ENCODE measurements around the gene DDAH2. TPM values are rescaled to one million over a fixed set of nuclear protein-coding genes. Genes with fewer than 3 reads are reported as not detected.

Gene DDAH2
- total and polyA plus RNA-seq, 5 donors from 2014 or later = 13.6 to 19.8 (median 16.7) TPM

- peak overlapping the region; percentile 93 for H3K4me3 ChIP-seq (ENCODE audit: low read depth, low read length)
- H3K27me3 ChIP-seq (ENCODE audit: control insufficient read depth, insufficient read depth, low read length) = no peaks in the 10 kb centered on the region
- Mint-ChIP-seq H3K4me1 (peaks cover 14 to 85% (median 49%) of the 10 kb centered on the region in 4 donors), H3K4me3 (peak overlapping the region; percentile 97 to 99 (median 98)), H3K27ac (peak overlapping the region; percentile 89 to 95 (median 94)), H3K27me3 (no peaks in the 10 kb centered on the region), H3K9me3 (no peaks in the 10 kb centered on the region), H3K36me3 (peaks cover 18% of the 10 kb centered on the region)
- peak overlapping the region; percentile 91 for H3K27ac ChIP-seq (ENCODE audit: insufficient read depth, low read length, poor library complexity, severe bottlenecking)
- peaks cover 35% of the 10 kb centered on the region for H3K36me3 ChIP-seq (ENCODE audit: control insufficient read depth, insufficient read depth, low read length)
- no peak for ATAC-seq (ENCODE audit: low read depth in 2 of 2)
- H3K4me1 ChIP-seq (ENCODE audit: control insufficient read depth, insufficient read depth, low read length, poor library complexity, severe bottlenecking) = peaks cover 64% of the 10 kb centered on the region
- H3K9me3 ChIP-seq (ENCODE audit: control insufficient read depth in 2 of 2, low read length in 2 of 2) = no peaks in the 10 kb centered on the region
- DNase-seq = no peak
These were observed 5.2 kb upstream of the DDAH2 start for GRCh38 chr6:31734247-31734820.

GRCh38 chr6:31733734-31734133 is 4.6 kb upstream of the DDAH2 start:
- Mint-ChIP-seq H3K27me3 (no peaks in the 10 kb centered on the region), H3K27ac (peak overlapping the region; percentile 66 to 89 (median 74)), H3K36me3 (peaks cover 18% of the 10 kb centered on the region), H3K9me3 (no peaks in the 10 kb centered on the region), H3K4me1 (peaks cover 12 to 83% (median 46%) of the 10 kb centered on the region in 4 donors), H3K4me3 (peak overlapping the region; percentile 97 to 99 (median 98))
- H3K9me3 ChIP-seq (ENCODE audit: control insufficient read depth in 2 of 2, low read length in 2 of 2) = no peaks in the 10 kb centered on the region
- H3K4me3 ChIP-seq (ENCODE audit: low read depth, low read length) = peak overlapping the region; percentile 93
- no peaks in the 10 kb centered on the region for H3K27me3 ChIP-seq (ENCODE audit: control insufficient read depth, insufficient read depth, low read length)
- peak overlapping the region; percentile 91 for H3K27ac ChIP-seq (ENCODE audit: insufficient read depth, low read length, poor library complexity, severe bottlenecking)
- peaks cover 64% of the 10 kb centered on the region for H3K4me1 ChIP-seq (ENCODE audit: control insufficient read depth, insufficient read depth, low read length, poor library complexity, severe bottlenecking)
- no peak for DNase-seq
- no peak for ATAC-seq (ENCODE audit: low read depth in 2 of 2)
- H3K36me3 ChIP-seq (ENCODE audit: control insufficient read depth, insufficient read depth, low read length) = peaks cover 35% of the 10 kb centered on the region

GRCh38 chr6:31732029-31732428 is 2.9 kb upstream of the DDAH2 start:
- DNase-seq (no peak), ATAC-seq (ENCODE audit: low read depth in 2 of 2) (no peak)
- Mint-ChIP-seq H3K36me3 (peaks cover 18% of the 10 kb centered on the region), H3K4me1 (peaks cover 0 to 78% (median 30%) of the 10 kb centered on the region in 4 donors), H3K27ac (peak overlapping the region in 2 of 3 donors; percentile 17 to 31), H3K27me3 (no peaks in the 10 kb centered on the region), H3K9me3 (no peaks in the 10 kb centered on the region), H3K4me3 (peak overlapping the region; percentile 7 to 88 (median 52))
- H3K27me3 ChIP-seq (ENCODE audit: control insufficient read depth, insufficient read depth, low read length) = no peaks in the 10 kb centered on the region
- peaks cover 53% of the 10 kb centered on the region for H3K4me1 ChIP-seq (ENCODE audit: control insufficient read depth, insufficient read depth, low read length, poor library complexity, severe bottlenecking)
- H3K4me3 ChIP-seq (ENCODE audit: low read depth, low read length) = no peak overlapping the region
- peak overlapping the region; percentile 23 for H3K27ac ChIP-seq (ENCODE audit: insufficient read depth, low read length, poor library complexity, severe bottlenecking)
- H3K9me3 ChIP-seq (ENCODE audit: control insufficient read depth in 2 of 2, low read length in 2 of 2) = no peaks in the 10 kb centered on the region
- H3K36me3 ChIP-seq (ENCODE audit: control insufficient read depth, insufficient read depth, low read length) = peaks cover 35% of the 10 kb centered on the region

- H3K27me3 ChIP-seq (ENCODE audit: control insufficient read depth, insufficient read depth, low read length) = no peaks in the 10 kb centered on the region
- peaks cover 40% of the 10 kb centered on the region for H3K4me1 ChIP-seq (ENCODE audit: control insufficient read depth, insufficient read depth, low read length, poor library complexity, severe bottlenecking)
- no peak overlapping the region for H3K4me3 ChIP-seq (ENCODE audit: low read depth, low read length)
- Mint-ChIP-seq H3K4me3 (peak overlapping the region; percentile 81 to 98 (median 96)), H3K36me3 (peaks cover 19% of the 10 kb centered on the region), H3K4me1 (peaks cover 0 to 71% (median 30%) of the 10 kb centered on the region in 4 donors), H3K27me3 (no peaks in the 10 kb centered on the region), H3K27ac (peak overlapping the region in 2 of 3 donors; percentile 90 to 92), H3K9me3 (peaks cover 0 to 1% (median 0%) of the 10 kb centered on the region in 7 donors)
- peak overlapping the region; percentile 71 for H3K27ac ChIP-seq (ENCODE audit: insufficient read depth, low read length, poor library complexity, severe bottlenecking)
- peaks cover 35% of the 10 kb centered on the region for H3K36me3 ChIP-seq (ENCODE audit: control insufficient read depth, insufficient read depth, low read length)
- no peak for ATAC-seq (ENCODE audit: low read depth in 2 of 2)
- DNase-seq = no peak
- H3K9me3 ChIP-seq (ENCODE audit: control insufficient read depth in 2 of 2, low read length in 2 of 2) = no peaks in the 10 kb centered on the region
These were observed 1.6 kb upstream of the DDAH2 start for GRCh38 chr6:31730631-31731086.

- Mint-ChIP-seq H3K27me3 (no peaks in the 10 kb centered on the region), H3K9me3 (peaks cover 0 to 1% (median 0%) of the 10 kb centered on the region in 7 donors), H3K36me3 (peaks cover 21% of the 10 kb centered on the region), H3K27ac (peak overlapping the region; percentile 90 to 92 (median 91)), H3K4me1 (peaks cover 0 to 66% (median 28%) of the 10 kb centered on the region in 4 donors), H3K4me3 (peak overlapping the region; percentile 81 to 98 (median 96))
- Histone ChIP-seq H3K4me1 (ENCODE audit: control insufficient read depth, insufficient read depth, low read length, poor library complexity, severe bottlenecking) (peaks cover 37% of the 10 kb centered on the region), H3K4me3 (ENCODE audit: low read depth, low read length) (peak overlapping the region; percentile 79), H3K27me3 (ENCODE audit: control insufficient read depth, insufficient read depth, low read length) (no peaks in the 10 kb centered on the region), H3K9me3 (ENCODE audit: control insufficient read depth in 2 of 2, low read length in 2 of 2) (no peaks in the 10 kb centered on the region), H3K36me3 (ENCODE audit: control insufficient read depth, insufficient read depth, low read length) (peaks cover 35% of the 10 kb centered on the region), H3K27ac (ENCODE audit: insufficient read depth, low read length, poor library complexity, severe bottlenecking) (peak overlapping the region; percentile 71)
- ATAC-seq (ENCODE audit: low read depth in 2 of 2) (peak; percentile 32 to 36), DNase-seq (peak; percentile 65 to 72 (median 67))
These were observed 1.0 kb upstream of the DDAH2 start for GRCh38 chr6:31729979-31730630.

GRCh38 chr6:31729515-31729978 is 448 bp upstream of the DDAH2 start:
- no peaks in the 10 kb centered on the region for H3K27me3 Mint-ChIP-seq
- peak overlapping the region; percentile 81 to 98 (median 96) for H3K4me3 Mint-ChIP-seq
- H3K36me3 ChIP-seq (ENCODE audit: control insufficient read depth, insufficient read depth, low read length) = peaks cover 35% of the 10 kb centered on the region
- H3K27ac ChIP-seq (ENCODE audit: insufficient read depth, low read length, poor library complexity, severe bottlenecking) = peak overlapping the region; percentile 71
- H3K4me1 ChIP-seq (ENCODE audit: control insufficient read depth, insufficient read depth, low read length, poor library complexity, severe bottlenecking) = peaks cover 31% of the 10 kb centered on the region
- H3K36me3 Mint-ChIP-seq = peaks cover 21% of the 10 kb centered on the region
- H3K27ac Mint-ChIP-seq = peak overlapping the region; percentile 82 to 90 (median 89)
- no peaks in the 10 kb centered on the region for H3K9me3 ChIP-seq (ENCODE audit: control insufficient read depth in 2 of 2, low read length in 2 of 2)
- ATAC-seq (ENCODE audit: low read depth in 2 of 2) = peak; percentile 70
- peak; percentile 75 to 85 (median 79) for DNase-seq
- H3K4me3 ChIP-seq (ENCODE audit: low read depth, low read length) = peak overlapping the region; percentile 79
- H3K27me3 ChIP-seq (ENCODE audit: control insufficient read depth, insufficient read depth, low read length) = no peaks in the 10 kb centered on the region
- peaks cover 0 to 60% (median 26%) of the 10 kb centered on the region in 4 donors for H3K4me1 Mint-ChIP-seq
- peaks cover 0 to 1% (median 0%) of the 10 kb centered on the region in 7 donors for H3K9me3 Mint-ChIP-seq

- no peak overlapping the region for H3K4me3 ChIP-seq (ENCODE audit: low read depth, low read length)
- no peaks in the 10 kb centered on the region for H3K9me3 ChIP-seq (ENCODE audit: control insufficient read depth in 2 of 2, low read length in 2 of 2)
- peaks cover 12% of the 10 kb centered on the region for H3K36me3 Mint-ChIP-seq
- no peak for ATAC-seq (ENCODE audit: low read depth in 2 of 2)
- no peak overlapping the region for H3K27ac ChIP-seq (ENCODE audit: insufficient read depth, low read length, poor library complexity, severe bottlenecking)
- peak overlapping the region; percentile 58 to 79 (median 59) for H3K27ac Mint-ChIP-seq
- H3K36me3 ChIP-seq (ENCODE audit: control insufficient read depth, insufficient read depth, low read length) = peaks cover 23% of the 10 kb centered on the region
- H3K4me1 ChIP-seq (ENCODE audit: control insufficient read depth, insufficient read depth, low read length, poor library complexity, severe bottlenecking) = peaks cover 19% of the 10 kb centered on the region
- peak in 1 of 3 donors; percentile 59 for DNase-seq
- H3K4me3 Mint-ChIP-seq = peak overlapping the region; percentile 54 to 95 (median 80)
- peaks cover 0 to 45% (median 17%) of the 10 kb centered on the region in 4 donors for H3K4me1 Mint-ChIP-seq
- no peaks in the 10 kb centered on the region for H3K27me3 ChIP-seq (ENCODE audit: control insufficient read depth, insufficient read depth, low read length)
- no peaks in the 10 kb centered on the region for H3K27me3 Mint-ChIP-seq
- peaks cover 0 to 1% (median 0%) of the 10 kb centered on the region in 7 donors for H3K9me3 Mint-ChIP-seq
These were observed 1.1 kb downstream of the DDAH2 start for GRCh38 chr6:31727717-31728671.

All from CD4-positive, CD25-positive, alpha-beta regulatory T cell (primary cell).